Panc1 (cell line): ENCODE results near the gene IL24. TPM values are rescaled to one million over a fixed set of nuclear protein-coding genes. Genes with fewer than 3 reads are reported as not detected.

ENCODE experiments used
- ATAC-seq: fragments of 200-7000 bp; cut with Tn5 transposase; 2 replicates; pipeline ENCODE4 v1.9.1; 2020; ENCODE audit warnings: mild to moderate bottlenecking, moderate library complexity
- BruUV-seq: library from RNA; stranded (reverse); fragments of 400-500 nt; replicated peaks from 2 replicates; lab custom pipeline; 2021; lab: Mats Ljungman, UMichigan
- CTCF ChIA-PET: fragments of 300-600 bp; sonication (Branson Sonifier 250); formaldehyde crosslinking; loops from one replicate; lab custom pipeline; 2022; ENCODE audit warnings: antibody characterized with exemption; lab: Charles Lee
- POLR2A ChIA-PET: fragments of 300-600 bp; sonication (Branson Sonifier 250); formaldehyde crosslinking; loops from one replicate; lab custom pipeline; 2022; ENCODE audit warnings: antibody characterized with exemption; lab: Charles Lee
- DNase-seq: peaks from one replicate; pipeline ENCODE4 v3.0.0-alpha.2; 2010; ENCODE audit warnings: low read depth, low spot score
- H3K27ac ChIP-seq: 2 replicates; pipeline ENCODE4 v1.5.1; 2011; ENCODE audit warnings: mild to moderate bottlenecking, low read length, inconsistent platforms
- H3K27me3 ChIP-seq: fragments of 200-500 bp; sonication (Bioruptor generic); 2 replicates; pipeline ENCODE4 v1.6.0; 2014; ENCODE audit warnings: low read length, inconsistent platforms; ENCODE audit not compliant: control insufficient read depth, insufficient read depth
- H3K36me3 ChIP-seq: fragments of 200-500 bp; sonication (Bioruptor generic); 2 replicates; pipeline ENCODE4 v1.5.1; 2014; ENCODE audit warnings: inconsistent platforms, mild to moderate bottlenecking, low read length, moderate library complexity; ENCODE audit not compliant: control insufficient read depth, insufficient read depth
- H3K4me1 ChIP-seq: 2 replicates; pipeline ENCODE4 v1.5.1; 2011; ENCODE audit warnings: inconsistent platforms, mild to moderate bottlenecking, low read length, moderate library complexity; ENCODE audit not compliant: control insufficient read depth, insufficient read depth
- H3K4me3 ChIP-seq, 2 experiments: 2 replicates each; pipeline ENCODE4 v1.5.1; 2011 to 2012; ENCODE audit warnings: low read depth in 2 of 2, low read length in 2 of 2, mild to moderate bottlenecking in 2 of 2, inconsistent platforms in 1 of 2, moderate library complexity in 1 of 2
- H3K9me3 ChIP-seq: fragments of 200-500 bp; sonication (Bioruptor generic); 2 replicates; pipeline ENCODE4 v1.5.1; 2014; ENCODE audit warnings: low read depth, mild to moderate bottlenecking, inconsistent platforms, low read length, moderate library complexity; ENCODE audit not compliant: control insufficient read depth, insufficient read depth
- CTCF ChIP-seq: fragments of 450-650 bp; IDR thresholded peaks from 2 replicates; pipeline ENCODE4 v1.5.1; 2017; ENCODE audit warnings: mild to moderate bottlenecking
- POLR2AphosphoS5 ChIP-seq: IDR thresholded peaks from 2 replicates; pipeline ENCODE4 v1.6.1; 2012; ENCODE audit warnings: mild to moderate bottlenecking, low read depth, low read length, moderate library complexity
- REST ChIP-seq, 2 experiments: IDR thresholded peaks; 2 replicates each; pipeline ENCODE4 v1.6.1; 2011 to 2012; ENCODE audit warnings: low read depth in 2 of 2, control low read depth in 1 of 2, low read length in 1 of 2, mild to moderate bottlenecking in 1 of 2, moderate library complexity in 1 of 2; ENCODE audit not compliant: insufficient read depth in 1 of 2
- SIN3A ChIP-seq: IDR thresholded peaks from 2 replicates; pipeline ENCODE4 v1.6.1; 2012; ENCODE audit warnings: low read depth, mild to moderate bottlenecking, low read length, moderate library complexity, borderline replicate concordance; ENCODE audit not compliant: insufficient read depth
- TCF7L2 ChIP-seq: IDR thresholded peaks from 2 replicates; pipeline ENCODE4 v1.6.1; 2011; ENCODE audit warnings: mild to moderate bottlenecking, low read depth, low read length, inconsistent platforms
- in situ Hi-C: cut with HindIII; loops from 2 replicates; pipeline ENCODE4 v1.10.0; 2016; ENCODE audit warnings: low sequenced_read_pairs, low pct_unique_long_range_greater_than_20kb
- intact Hi-C: fragments of 100-400 bp; cut with micrococcal nuclease; formaldehyde crosslinking; loops from one replicate; pipeline ENCODE4 v1.10.0; 2022; ENCODE audit not compliant: unreplicated experiment
- total RNA-seq: library from RNA; stranded (reverse); gene quantifications from one replicate; pipeline ENCODE4 v1.2.1, GENCODE V29; 2021; ENCODE audit not compliant: unreplicated experiment

Gene IL24
- total RNA-seq, 1 experiment from 2014 or later: not detected

GRCh38 chr1:206890125-206891060 lies 6.8 kb upstream of the IL24 start:
- no peaks in the 10 kb centered on the region for H3K9me3 ChIP-seq
- no peaks in the 10 kb centered on the region for H3K36me3 ChIP-seq
- ChIA-PET CTCF (no interaction called here), POLR2A (no interaction called here)
- peak; percentile 56; the same call in 1 of the 2 replicates for ATAC-seq
- H3K27me3 ChIP-seq: peaks cover 14% of the 10 kb centered on the region
- no peaks in the 10 kb centered on the region for H3K4me1 ChIP-seq
- no peak for DNase-seq
- in situ Hi-C loops (no loop called here), intact Hi-C loops (no loop called here)
- H3K27ac ChIP-seq: no peak overlapping the region
- no peak for TF ChIP-seq SIN3A
- TF ChIP-seq CTCF: no peak
- no peak for TF ChIP-seq POLR2AphosphoS5
- no peak for TF ChIP-seq TCF7L2
- no peak for TF ChIP-seq REST (IDR thresholded peaks at IDR 0.05; ENCODE audit: insufficient read depth in 1 of 2, low read depth in 2 of 2, low read length in 1 of 2)
- no TSS peak for BruUV-seq
- H3K4me3 ChIP-seq: no peak overlapping the region

- no TSS peak for BruUV-seq
- ChIA-PET CTCF (no interaction called here), POLR2A (no interaction called here)
- intact Hi-C loops (no loop called here), in situ Hi-C loops (no loop called here)
- ATAC-seq: no peak
- Histone ChIP-seq H3K27me3 (peaks cover 14% of the 10 kb centered on the region), H3K4me3 (no peak overlapping the region), H3K36me3 (no peaks in the 10 kb centered on the region), H3K4me1 (no peaks in the 10 kb centered on the region), H3K27ac (no peak overlapping the region), H3K9me3 (no peaks in the 10 kb centered on the region)
- DNase-seq: no peak
- TF ChIP-seq CTCF (no peak), TCF7L2 (no peak), REST (IDR thresholded peaks at IDR 0.05; ENCODE audit: insufficient read depth in 1 of 2, low read depth in 2 of 2, low read length in 1 of 2) (no peak), SIN3A (no peak), POLR2AphosphoS5 (no peak)
Observed at GRCh38 chr1:206891412-206891811, 5.8 kb upstream of the IL24 start.
